Spleen (tissue), 11 donors: ENCODE results near the gene PHKB. TPM values are rescaled to one million over a fixed set of nuclear protein-coding genes. Genes with fewer than 3 reads are reported as not detected.
"Not testable (repeated sequence)": the region's sequence is repeated elsewhere in the genome, so short reads cannot be mapped to it uniquely, and the experiment has no call there.

Experiments used
- DNase-seq: peaks from one replicate; pipeline ENCODE4 v3.0.0-alpha.2; 2020
- H3K27ac ChIP-seq, 8 donors: fragments of 200-600 bp; sonication (generic) in 7 of 8; 1 replicate in 4 of 8; 2 replicates in 4 of 8; pipeline versions ENCODE4 v1.5.0 to v1.8.0; 2016 to 2021; ENCODE audit warnings: inconsistent platforms in 4 of 8, mild to moderate bottlenecking in 4 of 8, moderate library complexity in 1 of 8
- H3K27me3 ChIP-seq, 7 donors: fragments of 200-600 bp; sonication (generic) in 6 of 7; replicated peaks in 1 of 7; 1 replicate in 4 of 7; 2 replicates in 3 of 7; pipeline versions ENCODE4 v1.5.0 to v1.8.0; 2016 to 2021; ENCODE audit warnings: inconsistent platforms in 3 of 7, mild to moderate bottlenecking in 1 of 7
- H3K36me3 ChIP-seq, 6 donors: fragments of 200-600 bp; sonication (generic) in 5 of 6; 1 replicate in 4 of 6; 2 replicates in 2 of 6; pipeline versions ENCODE4 v1.5.0 to v1.8.0; 2016 to 2021; ENCODE audit warnings: inconsistent platforms in 2 of 6
- H3K4me1 ChIP-seq, 6 donors: fragments of 200-600 bp; sonication (generic) in 5 of 6; 1 replicate in 3 of 6; 2 replicates in 3 of 6; pipeline versions ENCODE4 v1.5.0 to v1.8.0; 2016 to 2021; ENCODE audit warnings: inconsistent platforms in 3 of 6
- H3K4me3 ChIP-seq, 8 donors: fragments of 200-600 bp; sonication (generic) in 7 of 8; 1 replicate in 4 of 8; 2 replicates in 4 of 8; pipeline versions ENCODE4 v1.5.0 to v1.8.0; 2016 to 2021; ENCODE audit warnings: inconsistent platforms in 4 of 8, mild to moderate bottlenecking in 4 of 8, moderate library complexity in 2 of 8
- H3K9me3 ChIP-seq, 8 donors: fragments of 200-600 bp; sonication (generic) in 7 of 8; 1 replicate in 4 of 8; 2 replicates in 4 of 8; pipeline versions ENCODE4 v1.5.0 to v1.8.0; 2016 to 2021; ENCODE audit warnings: inconsistent platforms in 4 of 8
- CTCF ChIP-seq, 11 experiments: fragments of 200-600 bp in 7 of 11; fragments of 450-650 bp in 4 of 11; sonication (generic) in 4 of 11; IDR thresholded peaks in 8 of 11; conservative IDR thresholded peaks in 3 of 11; 1 replicate in 7 of 11; 2 replicates in 4 of 11; pipeline versions ENCODE4 v1.4.0 to v1.8.0; 2016 to 2021; ENCODE audit warnings: antibody characterized with exemption in 11 of 11, inconsistent platforms in 4 of 11, mild to moderate bottlenecking in 1 of 11
- POLR2A ChIP-seq, 3 donors: fragments of 450-650 bp; IDR thresholded peaks; one replicate each; pipeline ENCODE4 v1.5.1; 2017; ENCODE audit warnings: antibody characterized with exemption in 3 of 3, mild to moderate bottlenecking in 1 of 3
- POLR2AphosphoS5 ChIP-seq, 3 donors: sonication (generic); formaldehyde crosslinking; IDR thresholded peaks; one replicate each; pipeline ENCODE4 v1.5.1; 2017; ENCODE audit warnings: antibody characterized with exemption in 3 of 3
- WGBS, 5 donors: extraction: QIAGEN DNeasy Blood & Tissue Kit in 3 of 5; methylation state at CpG; one replicate each; pipeline versions ENCODE4 v1.1.5 to v1.1.7; 2013 to 2018; 5-methylcytosine and 5-hydroxymethylcytosine counted together
- intact Hi-C: fragments of 100-400 bp; cut with DNase I; formaldehyde crosslinking; loops from one replicate; pipeline ENCODE4 v1.15.0; 2023; ENCODE audit warnings: low total_unique reads
- polyA plus RNA-seq, 3 donors: library from polyadenylated mRNA; stranded (reverse); fragments of 200-250 nt; gene quantifications; one replicate each; pipeline ENCODE4 v1.2.1, GENCODE V29; 2013
- total RNA-seq, 7 donors: library from RNA; depleted of rRNA in 3 of 7; stranded (reverse); fragments of >200 nt in 3 of 7; fragmentation: NEBNext Ultra II Directional in 4 of 7; extraction: Animal tissue kit (Norgen Biotek cat#: 25700) in 4 of 7; gene quantifications; one replicate each; pipeline versions ENCODE4 v1.1.0 to v1.2.1, GENCODE V29; 2016 to 2021
- donor health status: healthy with polysubstance abuse.
- donor health status: DM: no; HTN: no; CAD: no; lungs with moderate emphysema.
- donor health status: DM: no; HTN: no; CAD: no.
- donor health status: Bipolar disorder and iron deficiency.
- donor health status: healthy.
- donor health status: DM: no; HTN: no; CAD: no.
- donor health status: DM: yes; HTN: yes; CAD: no.

Gene PHKB
- total and polyA plus RNA-seq, 10 donors: 19.7 to 168 (median 99.1) TPM

GRCh38 chr16:47533744-47534292 lies 72.7 kb downstream of the PHKB start:
- intact Hi-C loops: no loop called here
- H3K27me3 ChIP-seq: no peaks in the 10 kb centered on the region
- 85 to 97% (median 93%) methylated on average over 7 to 8 of the region's 8 CpGs for WGBS, 5 donors
- no peaks in the 10 kb centered on the region for H3K4me1 ChIP-seq
- peaks cover 0 to 73% (median 21%) of the 10 kb centered on the region in 6 donors for H3K36me3 ChIP-seq
- peaks cover 0 to 22% (median 11%) of the 10 kb centered on the region in 8 donors for H3K9me3 ChIP-seq
- no peak for DNase-seq
- no peak overlapping the region for H3K27ac ChIP-seq
- H3K4me3 ChIP-seq: no peak overlapping the region
- no peak for TF ChIP-seq POLR2A (IDR thresholded peaks at IDR 0.05)
- no peak for TF ChIP-seq CTCF (IDR thresholded peaks at IDR 0.05 in 8 of 11, conservative IDR thresholded peaks at IDR 0.05 in 3 of 11)
- no peak for TF ChIP-seq POLR2AphosphoS5 (IDR thresholded peaks at IDR 0.05)

GRCh38 chr16:47538472-47538871 lies 77.3 kb downstream of the PHKB start:
- H3K9me3 ChIP-seq: peaks cover 14 to 57% (median 51%) of the 10 kb centered on the region in 8 donors
- DNase-seq: no peak
- H3K4me1 ChIP-seq: no peaks in the 10 kb centered on the region
- intact Hi-C loops: no loop called here
- no peak overlapping the region for H3K4me3 ChIP-seq
- peaks cover 3 to 74% (median 15%) of the 10 kb centered on the region in 6 donors for H3K36me3 ChIP-seq
- no peak overlapping the region for H3K27ac ChIP-seq
- no peaks in the 10 kb centered on the region for H3K27me3 ChIP-seq
- TF ChIP-seq POLR2A (IDR thresholded peaks at IDR 0.05) (no peak), POLR2AphosphoS5 (IDR thresholded peaks at IDR 0.05) (no peak), CTCF (IDR thresholded peaks at IDR 0.05 in 8 of 11, conservative IDR thresholded peaks at IDR 0.05 in 3 of 11) (no peak)
- WGBS, 5 donors: 71 to 86% (median 84%) methylated on average over 1 of the region's 1 CpG

DNA sequence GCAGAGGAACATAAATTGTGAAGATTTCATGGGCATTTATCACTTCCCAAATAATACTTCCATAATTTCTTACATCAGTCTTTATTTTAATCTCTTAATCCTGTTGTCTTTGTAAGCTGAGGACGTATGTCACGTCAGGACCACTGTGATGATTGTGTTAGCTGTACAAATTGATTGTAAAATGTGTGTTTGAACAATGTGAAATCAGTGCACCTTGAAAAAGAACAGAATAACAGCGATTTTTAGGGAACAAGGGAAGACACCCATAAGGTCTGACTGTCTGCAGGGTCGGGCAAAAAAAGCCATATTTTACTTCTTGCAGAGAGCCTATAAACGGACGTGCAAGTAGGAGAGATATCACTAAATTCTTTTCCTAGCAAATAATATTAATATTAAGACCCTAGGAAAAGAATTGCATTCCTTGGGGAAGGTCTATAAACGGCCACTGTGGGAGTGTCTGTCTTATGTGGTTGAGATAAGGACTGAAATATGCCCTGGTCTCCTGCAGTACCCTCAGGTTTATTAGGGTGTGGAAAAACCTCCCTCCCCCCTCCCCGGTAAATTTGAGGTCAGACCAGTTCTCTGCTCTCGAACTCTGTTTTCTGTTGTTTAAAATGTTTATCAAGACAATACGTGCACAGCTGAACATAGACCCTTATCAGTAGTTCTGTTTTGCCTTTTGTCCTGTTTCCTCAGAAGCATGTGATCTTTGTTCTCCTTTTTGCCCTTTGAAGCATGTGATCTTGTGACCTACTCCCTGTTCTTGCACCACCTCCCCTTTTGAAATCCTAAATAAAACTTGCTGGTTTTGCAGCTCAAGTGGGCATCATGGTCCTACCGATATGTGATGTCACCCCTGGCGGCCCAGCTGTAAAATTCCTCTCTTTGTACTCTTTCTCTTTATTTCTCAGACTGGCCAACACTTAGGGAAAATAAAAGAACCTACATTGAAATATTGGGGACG lies 78.9 kb downstream of the PHKB start:
- H3K36me3 ChIP-seq: peaks cover 3 to 79% (median 14%) of the 10 kb centered on the region in 6 donors
- WGBS, 5 donors: 91 to 97% (median 95%) methylated on average over 13 of the region's 13 CpGs
- intact Hi-C loops, H3K27me3 ChIP-seq, H3K4me3 ChIP-seq, H3K27ac ChIP-seq, H3K4me1 ChIP-seq, DNase-seq: not testable (repeated sequence)
- peaks cover 14 to 71% (median 66%) of the 10 kb centered on the region in 8 donors for H3K9me3 ChIP-seq

GRCh38 chr16:47541135-47541534 lies 80.0 kb downstream of the PHKB start:
- H3K4me3 ChIP-seq, intact Hi-C loops, H3K4me1 ChIP-seq, H3K27ac ChIP-seq, H3K27me3 ChIP-seq, DNase-seq: not testable (repeated sequence)
- H3K9me3 ChIP-seq: peaks cover 14 to 83% (median 78%) of the 10 kb centered on the region in 8 donors
- H3K36me3 ChIP-seq: peaks cover 3 to 84% (median 15%) of the 10 kb centered on the region in 6 donors
- WGBS, 5 donors: 90 to 99% (median 96%) methylated on average over 3 of the region's 3 CpGs

DNA sequence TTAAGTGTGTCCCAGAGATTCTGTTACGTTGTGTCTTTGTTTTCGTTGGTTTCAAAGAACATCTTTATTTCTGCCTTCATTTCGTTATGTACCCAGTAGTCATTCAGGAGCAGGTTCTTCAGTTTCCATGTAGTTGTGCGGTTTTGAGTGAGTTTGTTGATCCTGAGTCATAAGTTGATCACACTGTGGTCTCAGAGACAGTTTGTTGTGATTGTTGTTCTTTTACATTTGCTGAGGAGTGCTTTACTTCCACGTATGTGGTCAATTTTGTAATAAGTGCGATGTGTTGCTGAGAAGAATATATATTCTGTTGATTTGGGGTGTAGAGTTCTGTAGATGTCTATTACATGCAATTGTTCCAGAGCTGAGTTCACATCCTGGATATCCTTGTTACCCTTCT lies 83.1 kb downstream of the PHKB start:
- H3K9me3 ChIP-seq: peaks cover 10 to 81% (median 78%) of the 10 kb centered on the region in 8 donors
- H3K27ac ChIP-seq, H3K27me3 ChIP-seq, DNase-seq, H3K4me1 ChIP-seq, intact Hi-C loops, H3K4me3 ChIP-seq: not testable (repeated sequence)
- peaks cover 9 to 87% (median 30%) of the 10 kb centered on the region in 6 donors for H3K36me3 ChIP-seq
- WGBS, 5 donors: 79 to 93% (median 84%) methylated on average over 6 of the region's 6 CpGs

DNA sequence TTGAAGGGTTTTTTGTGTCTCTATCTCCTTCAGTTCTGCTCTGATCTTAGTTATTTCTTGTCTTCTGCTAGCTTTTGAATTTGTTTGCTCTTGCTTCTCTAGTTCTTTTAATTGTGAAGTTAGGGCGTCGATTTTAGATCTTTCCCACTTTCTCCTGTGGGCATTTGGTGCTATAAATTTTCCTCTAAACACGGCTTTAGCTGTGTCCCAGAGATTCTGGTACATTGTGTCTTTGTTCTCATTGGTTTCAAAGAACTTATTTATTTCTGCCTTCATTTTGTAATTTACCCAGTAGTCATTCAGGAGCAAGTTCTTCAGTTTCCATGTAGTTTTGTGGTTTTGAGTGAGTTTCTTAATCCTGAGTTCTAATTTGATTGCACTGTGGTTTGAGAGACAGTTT lies 90.1 kb downstream of the PHKB start:
- H3K27me3 ChIP-seq, H3K4me1 ChIP-seq, intact Hi-C loops, H3K27ac ChIP-seq, H3K4me3 ChIP-seq, DNase-seq: not testable (repeated sequence)
- 95 to 100% (median 98%) methylated on average over 3 of the region's 3 CpGs for WGBS, 5 donors
- Histone ChIP-seq H3K36me3 (peaks cover 5 to 89% (median 63%) of the 10 kb centered on the region in 6 donors), H3K9me3 (peaks cover 0 to 44% (median 34%) of the 10 kb centered on the region in 8 donors)

DNA sequence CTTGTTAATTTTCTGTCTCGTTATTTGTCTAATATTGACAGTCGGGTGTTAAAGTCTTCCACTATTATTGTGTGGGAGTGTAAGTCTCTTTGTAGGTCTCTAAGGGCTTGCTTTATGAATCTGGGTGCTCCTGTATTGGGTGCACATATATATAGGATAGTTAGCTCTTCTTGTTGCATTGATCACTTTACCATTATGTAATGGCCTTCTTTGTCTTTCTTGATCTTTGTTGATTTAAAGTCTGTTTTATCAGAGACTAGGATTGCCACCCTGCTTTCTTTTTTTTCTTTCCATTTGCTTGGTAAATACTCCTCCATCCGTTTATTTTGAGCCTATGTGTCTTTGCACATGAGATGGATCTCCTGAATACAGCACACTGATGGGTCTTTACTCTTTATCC lies 90.6 kb downstream of the PHKB start:
- H3K27me3 ChIP-seq, H3K4me1 ChIP-seq, DNase-seq, intact Hi-C loops, H3K27ac ChIP-seq, H3K4me3 ChIP-seq: not testable (repeated sequence)
- WGBS, 5 donors: 95 to 98% (median 97%) methylated on average over 3 of the region's 3 CpGs
- H3K36me3 ChIP-seq: peaks cover 3 to 84% (median 60%) of the 10 kb centered on the region in 6 donors
- H3K9me3 ChIP-seq: peaks cover 0 to 38% (median 28%) of the 10 kb centered on the region in 8 donors
